Fibroblast of the aortic adventitia (primary cell): ENCODE data around the gene DPH2. TPM values are rescaled to one million over a fixed set of nuclear protein-coding genes. Genes with fewer than 3 reads are reported as not detected.
A peak's percentile ranks its signal among the peaks of the same experiment; 100 is the strongest.

Experiments
- DNase-seq: peaks from one replicate; pipeline ENCODE4 v3.0.0-alpha.2; 2010; ENCODE audit warnings: low read depth
- H3K4me3 ChIP-seq: 2 replicates; pipeline ENCODE4 v1.5.1; 2011; ENCODE audit warnings: low read depth, mild to moderate bottlenecking, control low read depth, low read length, moderate library complexity
- CTCF ChIP-seq: IDR thresholded peaks from 2 replicates; pipeline ENCODE4 v1.5.1; 2011; ENCODE audit warnings: mild to moderate bottlenecking, low read length, control low read depth, inconsistent platforms; ENCODE audit not compliant: insufficient read depth
- total RNA-seq: library from RNA; depleted of rRNA; stranded (reverse); fragments of >200 nt; gene quantifications from 2 replicates; pipeline ENCODE4 v1.2.3, GENCODE V29; 2012; ENCODE audit warnings: low replicate concordance

Gene DPH2
- total RNA-seq, 1 donor: 15.6 TPM

DNA sequence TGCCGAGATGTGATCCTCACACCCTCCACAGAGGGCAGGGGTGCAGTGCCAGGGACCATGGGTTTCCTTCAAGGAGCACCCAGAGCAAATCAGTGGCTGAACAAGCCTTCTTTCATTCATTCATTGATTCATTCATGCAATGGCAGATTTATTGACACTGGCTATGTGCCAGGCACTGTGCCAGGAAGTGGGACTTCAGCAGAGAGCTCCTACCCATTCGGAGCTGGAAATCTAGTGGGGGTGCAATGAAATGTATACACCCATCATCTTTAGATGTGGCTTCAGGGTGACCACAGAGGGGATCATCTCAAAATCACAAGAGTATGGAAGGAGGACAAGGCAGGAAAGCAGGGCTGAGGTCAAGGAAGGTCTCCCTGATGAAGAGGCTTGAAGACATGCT lies 42.6 kb downstream of the DPH2 start:
- no peak for DNase-seq
- no peak overlapping the region for H3K4me3 ChIP-seq
- no peak for TF ChIP-seq CTCF

DNA sequence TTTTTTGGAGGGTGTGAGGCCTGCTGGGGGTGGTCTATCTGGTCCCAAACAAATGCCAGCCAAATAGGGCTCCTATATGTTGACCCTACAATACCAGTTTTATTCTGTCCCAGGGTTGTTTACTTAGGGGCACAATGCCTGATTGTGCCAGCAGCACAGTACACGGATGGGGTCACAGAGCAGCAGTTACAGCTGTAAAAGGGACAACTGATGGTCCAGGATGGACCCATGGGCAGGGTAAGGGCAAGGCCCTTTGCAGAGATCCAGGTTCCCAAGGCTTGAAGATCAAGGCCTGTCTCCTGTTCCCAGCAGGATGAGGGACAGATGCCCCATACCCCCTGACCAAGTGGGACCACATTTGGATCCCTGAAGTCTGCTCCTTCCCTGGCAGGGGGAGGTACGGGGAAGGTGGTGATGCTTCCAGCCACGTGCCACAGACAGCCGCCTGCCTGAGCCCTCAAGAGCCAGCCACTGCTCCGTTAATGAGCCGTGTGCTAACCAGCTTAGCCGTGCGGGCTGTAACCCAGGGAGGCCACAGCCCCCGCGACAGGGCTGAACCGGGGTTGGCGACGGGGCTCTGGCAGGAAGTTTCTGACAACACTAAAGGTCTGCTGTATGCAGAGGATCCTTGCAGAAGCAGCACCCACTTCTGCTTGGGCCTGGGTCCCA lies 43.3 kb downstream of the DPH2 start:
- no peak for TF ChIP-seq CTCF
- no peak overlapping the region for H3K4me3 ChIP-seq
- DNase-seq: no peak

DNA sequence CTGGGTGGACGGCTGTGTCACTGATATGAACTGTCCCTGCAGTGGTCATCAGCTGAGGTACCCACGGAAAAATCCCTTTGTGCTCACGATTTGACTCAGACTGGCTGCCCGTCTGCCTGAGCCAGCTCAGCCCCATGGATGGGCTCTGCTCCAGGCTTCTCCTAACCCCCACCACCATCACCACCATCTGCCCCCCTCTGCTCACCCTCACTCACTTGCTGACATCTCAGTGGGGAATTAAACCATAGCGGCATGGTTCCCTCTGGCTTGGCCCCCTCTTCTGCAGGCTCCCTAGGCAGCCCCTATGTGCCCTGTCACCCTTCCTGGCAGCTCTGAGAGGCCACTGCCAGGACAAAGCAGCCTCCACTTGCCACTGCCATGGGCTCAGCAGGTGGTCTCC lies 44.1 kb downstream of the DPH2 start:
- TF ChIP-seq CTCF: no peak
- no peak overlapping the region for H3K4me3 ChIP-seq
- DNase-seq: no peak

- no peak overlapping the region for H3K4me3 ChIP-seq
- TF ChIP-seq CTCF: no peak
- no peak for DNase-seq
Observed at GRCh38 chr1:44014365-44015104, 44.7 kb downstream of the DPH2 start.

GRCh38 chr1:44015206-44015605 lies 45.4 kb downstream of the DPH2 start:
- TF ChIP-seq CTCF: no peak
- peak; percentile 72 for DNase-seq
- no peak overlapping the region for H3K4me3 ChIP-seq

DNA sequence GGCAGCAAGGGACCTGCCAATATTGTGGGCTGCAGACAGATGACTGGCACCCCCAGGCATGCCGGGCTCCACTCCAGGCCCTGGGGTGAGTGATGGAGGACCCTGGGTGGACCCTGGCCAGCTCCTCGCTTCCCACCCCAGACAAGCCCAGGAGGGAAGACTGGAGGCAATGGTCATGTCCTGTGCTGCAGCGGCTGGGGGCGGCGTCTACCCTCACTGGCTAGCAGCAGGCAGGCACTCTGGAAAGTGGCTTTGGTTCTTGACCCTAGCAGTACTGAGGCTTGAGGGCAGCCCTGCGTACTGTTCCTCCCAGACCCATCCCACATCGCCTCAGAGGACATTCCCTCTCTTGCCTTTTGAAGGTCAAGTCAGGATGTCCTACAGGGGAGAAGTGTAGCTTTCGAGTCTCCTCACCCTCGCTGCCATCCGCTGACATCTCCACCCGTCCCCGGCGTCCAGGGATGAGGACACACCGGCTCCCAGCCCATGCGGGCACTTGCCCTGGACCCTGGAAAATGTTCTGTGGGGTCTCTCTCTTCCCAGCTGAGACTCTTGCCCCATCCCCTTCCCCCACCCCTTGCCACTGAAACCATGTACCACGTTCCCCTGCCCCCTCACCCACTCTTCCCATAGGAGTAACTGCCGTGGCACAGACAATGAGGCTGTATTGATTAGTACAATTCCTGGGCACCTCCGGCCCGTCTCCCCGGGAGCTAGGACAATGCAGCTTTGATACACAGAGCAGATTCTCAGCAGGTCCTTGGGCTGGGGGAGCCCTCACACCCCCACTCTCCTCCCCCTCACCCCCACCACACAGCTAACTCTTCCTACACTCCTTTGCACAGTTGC lies 46.5 kb downstream of the DPH2 start:
- no peak for DNase-seq

More for the DNA sequence above, 46.5 kb downstream of the DPH2 start:
- TF ChIP-seq CTCF: no peak
- H3K4me3 ChIP-seq: no peak overlapping the region
